ENCODE results near the gene SREK1IP1.

Gene SREK1IP1

DNA sequence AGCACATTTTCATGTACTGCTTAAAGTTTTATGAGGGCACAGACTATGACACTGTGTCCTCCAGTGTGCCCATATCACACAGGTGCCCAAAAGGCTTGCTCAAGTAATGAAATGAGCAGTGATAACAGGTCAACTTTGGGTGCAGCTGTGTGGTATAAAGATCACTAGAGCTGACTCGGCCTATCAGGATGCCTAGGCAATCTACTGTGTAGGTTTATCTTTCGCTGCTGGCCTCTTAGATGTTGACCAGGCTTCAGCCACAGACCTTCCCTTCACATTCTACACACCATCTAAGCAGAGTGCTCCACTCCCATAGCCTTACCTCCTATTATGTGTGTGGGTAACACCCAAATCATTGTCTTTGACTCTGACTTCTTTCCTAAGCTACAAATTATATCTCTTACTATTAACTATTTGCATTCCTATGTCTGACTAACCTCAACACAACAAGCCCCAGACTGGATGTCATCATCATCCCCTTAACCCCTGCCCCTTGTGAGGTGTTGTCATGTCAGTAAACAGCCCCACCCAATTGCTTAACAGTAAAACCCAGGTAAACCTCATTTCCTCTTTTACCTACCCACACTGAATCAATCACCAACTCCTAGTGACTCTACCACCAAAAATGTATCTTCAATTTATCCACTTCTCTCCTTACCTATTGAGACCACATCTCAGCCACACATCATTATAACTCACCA lies 2.5 kb downstream of the SREK1IP1 start:
- TF ChIP-seq, protein P1, sequence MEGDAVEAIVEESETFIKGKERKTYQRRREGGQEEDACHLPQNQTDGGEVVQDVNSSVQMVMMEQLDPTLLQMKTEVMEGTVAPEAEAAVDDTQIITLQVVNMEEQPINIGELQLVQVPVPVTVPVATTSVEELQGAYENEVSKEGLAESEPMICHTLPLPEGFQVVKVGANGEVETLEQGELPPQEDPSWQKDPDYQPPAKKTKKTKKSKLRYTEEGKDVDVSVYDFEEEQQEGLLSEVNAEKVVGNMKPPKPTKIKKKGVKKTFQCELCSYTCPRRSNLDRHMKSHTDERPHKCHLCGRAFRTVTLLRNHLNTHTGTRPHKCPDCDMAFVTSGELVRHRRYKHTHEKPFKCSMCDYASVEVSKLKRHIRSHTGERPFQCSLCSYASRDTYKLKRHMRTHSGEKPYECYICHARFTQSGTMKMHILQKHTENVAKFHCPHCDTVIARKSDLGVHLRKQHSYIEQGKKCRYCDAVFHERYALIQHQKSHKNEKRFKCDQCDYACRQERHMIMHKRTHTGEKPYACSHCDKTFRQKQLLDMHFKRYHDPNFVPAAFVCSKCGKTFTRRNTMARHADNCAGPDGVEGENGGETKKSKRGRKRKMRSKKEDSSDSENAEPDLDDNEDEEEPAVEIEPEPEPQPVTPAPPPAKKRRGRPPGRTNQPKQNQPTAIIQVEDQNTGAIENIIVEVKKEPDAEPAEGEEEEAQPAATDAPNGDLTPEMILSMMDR (conservative IDR thresholded peaks at IDR 0.05): no peak
- no peak for TF ChIP-seq ZFX (IDR thresholded peaks at IDR 0.05)

DNA sequence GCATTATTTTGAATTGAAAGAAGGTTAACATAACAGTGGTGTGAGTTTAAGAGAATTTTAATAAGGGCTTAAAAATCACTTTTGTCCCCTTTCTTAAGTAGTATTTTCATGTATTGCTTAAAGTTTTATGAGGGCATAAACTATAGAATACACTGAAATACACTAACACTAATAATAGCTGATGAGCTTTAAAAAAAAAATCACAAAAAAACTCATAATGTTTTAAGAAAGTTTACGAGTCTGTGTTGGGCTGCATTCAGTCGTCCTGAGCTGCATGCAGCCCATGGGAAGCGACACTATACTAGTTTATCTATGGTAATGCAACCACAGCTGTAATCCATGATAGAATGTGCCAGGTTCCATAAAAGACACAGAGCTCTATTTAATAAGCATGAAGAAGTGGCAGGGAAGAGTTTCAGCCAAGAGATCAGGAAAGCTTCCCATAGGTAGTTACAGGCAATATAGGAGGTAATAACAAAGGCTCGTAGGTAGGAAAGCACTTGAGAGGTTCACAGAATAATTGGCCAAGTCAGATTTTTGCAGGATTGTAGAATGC lies 4.5 kb downstream of the SREK1IP1 start:
- TF ChIP-seq, protein P1 (conservative IDR thresholded peaks at IDR 0.05): no peak
- TF ChIP-seq ZFX (IDR thresholded peaks at IDR 0.05): no peak
- no peak overlapping the region for H3K27ac ChIP-seq

More for the DNA sequence above, 2.5 kb downstream of the SREK1IP1 start:
- no peak overlapping the region for H3K27ac ChIP-seq

DNA sequence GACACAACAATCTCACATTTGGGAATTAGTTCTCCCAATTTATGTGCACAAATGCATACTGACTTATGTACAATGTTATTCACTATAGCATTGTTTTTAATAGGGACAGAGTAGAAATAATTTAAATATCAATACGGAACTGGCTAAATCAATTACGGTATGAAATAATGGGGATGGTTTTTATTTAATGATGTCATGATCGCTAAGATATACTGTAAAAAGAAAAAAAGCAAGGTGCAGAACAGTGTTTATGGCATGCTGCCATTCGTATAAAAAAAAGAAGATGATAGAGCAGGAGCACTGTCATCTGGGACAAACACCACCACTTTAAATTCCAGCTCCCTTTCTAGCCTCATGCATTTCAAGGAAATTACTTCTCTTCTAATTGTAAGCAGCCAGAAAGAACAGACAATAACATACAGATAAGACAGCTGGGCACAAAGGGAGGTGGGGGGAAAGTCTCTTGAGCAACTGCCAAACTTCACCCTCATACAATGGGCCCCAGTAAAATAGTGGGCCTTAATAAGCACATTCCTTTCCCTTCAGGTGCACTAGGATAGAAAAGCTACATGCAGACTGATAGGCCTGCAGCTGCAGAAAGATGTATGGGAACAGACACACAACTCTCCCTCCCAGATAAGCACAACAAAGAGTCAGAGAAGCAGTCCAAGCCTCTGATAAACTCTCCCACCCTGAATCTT lies 8.4 kb downstream of the SREK1IP1 start:
- no peak overlapping the region for H3K27ac ChIP-seq
- TF ChIP-seq, protein P1 (conservative IDR thresholded peaks at IDR 0.05): no peak
- TF ChIP-seq ZFX (IDR thresholded peaks at IDR 0.05): no peak

DNA sequence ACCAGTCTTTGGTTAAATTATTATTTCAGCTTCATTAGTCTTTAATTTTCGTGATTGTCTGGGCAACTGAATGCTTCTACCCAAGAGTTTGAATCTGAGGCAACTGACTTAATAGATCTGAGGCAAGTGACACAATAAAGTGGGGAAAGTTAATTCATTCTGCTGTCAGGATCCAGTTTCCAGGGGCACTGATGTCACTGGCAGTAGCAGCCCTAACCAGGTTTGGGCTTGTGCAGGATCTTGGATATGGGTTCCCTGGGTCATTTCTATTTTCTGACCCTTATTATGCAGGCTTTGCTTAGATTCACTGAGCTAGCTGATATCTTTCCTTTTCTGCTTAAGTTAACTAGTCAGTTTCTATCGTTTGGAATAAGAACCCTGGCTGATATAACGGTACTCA lies 9.6 kb downstream of the SREK1IP1 start:
- TF ChIP-seq, protein P1 (conservative IDR thresholded peaks at IDR 0.05): no peak
- no peak for TF ChIP-seq ZFX (IDR thresholded peaks at IDR 0.05)
- H3K27ac ChIP-seq: no peak overlapping the region

DNA sequence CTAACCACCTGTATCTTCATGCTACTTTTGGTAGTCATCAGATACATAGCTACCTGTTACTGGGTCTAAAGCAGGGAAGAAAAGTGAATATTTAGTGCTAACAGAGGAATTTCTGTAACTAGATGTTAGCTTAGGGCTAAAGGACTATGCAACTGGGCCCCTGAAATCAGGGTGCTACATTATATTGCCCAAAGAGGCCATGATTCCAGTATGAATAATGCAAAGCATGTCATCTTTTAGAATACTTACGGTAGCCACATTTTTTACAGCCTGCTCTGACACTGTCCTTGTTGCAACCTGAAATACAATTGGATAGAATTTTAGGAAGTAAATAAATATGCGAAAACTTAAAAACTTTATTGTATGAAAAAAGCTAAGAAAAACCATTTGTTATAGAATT lies 14.4 kb downstream of the SREK1IP1 start:
- TF ChIP-seq ZFX (IDR thresholded peaks at IDR 0.05): no peak
- TF ChIP-seq, protein P1 (conservative IDR thresholded peaks at IDR 0.05): no peak

DNA sequence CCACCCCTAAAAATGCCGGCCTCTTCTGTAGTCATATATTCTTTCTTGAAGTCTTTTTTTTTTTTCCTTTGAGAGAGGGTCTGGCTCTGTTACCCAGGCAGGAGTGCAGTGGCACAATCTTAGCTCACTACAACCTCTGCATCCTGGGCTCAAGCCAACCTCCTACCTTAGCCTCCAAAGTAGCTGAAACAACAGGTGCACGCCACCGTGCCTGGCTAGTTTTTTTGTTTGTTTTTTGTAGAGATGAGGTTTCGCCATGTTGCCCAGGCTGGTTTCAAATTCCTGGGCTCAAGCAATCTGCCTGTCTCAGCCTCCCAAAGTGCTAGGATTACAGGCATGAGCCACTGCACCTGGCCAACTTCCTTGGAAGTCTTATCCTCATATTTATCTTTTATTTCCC lies 19.1 kb downstream of the SREK1IP1 start:
- TF ChIP-seq ZFX (IDR thresholded peaks at IDR 0.05): no peak
- TF ChIP-seq, protein P1 (conservative IDR thresholded peaks at IDR 0.05): no peak
- H3K27ac ChIP-seq: no peak overlapping the region

More for the DNA sequence above, 14.4 kb downstream of the SREK1IP1 start:
- no peak overlapping the region for H3K27ac ChIP-seq

DNA sequence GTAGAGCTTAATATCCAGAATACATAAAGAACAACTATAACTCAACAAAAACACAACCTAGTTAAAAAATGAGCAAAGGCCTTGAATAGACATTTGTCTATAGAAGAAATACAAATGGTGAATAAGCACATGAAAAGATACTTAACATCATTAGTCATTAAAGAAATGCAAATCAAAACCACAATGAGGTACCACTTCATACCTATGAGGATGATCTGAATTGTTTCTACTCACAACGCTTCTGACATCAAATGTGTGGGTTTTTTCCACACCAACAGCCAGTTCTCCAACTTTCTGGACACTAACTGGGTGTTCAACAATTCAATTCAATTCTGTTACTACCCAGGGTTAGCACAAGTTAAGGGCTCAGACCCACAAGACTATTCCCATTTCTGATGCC lies 22.0 kb downstream of the SREK1IP1 start:
- TF ChIP-seq, protein P1 (conservative IDR thresholded peaks at IDR 0.05): no peak
- TF ChIP-seq ZFX (IDR thresholded peaks at IDR 0.05): no peak
- no peak overlapping the region for H3K27ac ChIP-seq
